Endodermal cell (in vitro differentiated cells): ENCODE results near the gene SH3TC1. TPM values are rescaled to one million over a fixed set of nuclear protein-coding genes. Genes with fewer than 3 reads are reported as not detected.

ENCODE experiments used
- DNase-seq: peaks from one replicate; pipeline ENCODE4 v3.0.0-alpha.2; 2017
- H3K27ac ChIP-seq: 2 replicates; pipeline ENCODE4 v1.5.1; 2013; ENCODE audit warnings: mild to moderate bottlenecking, low read depth, low read length, moderate library complexity
- H3K27me3 ChIP-seq: 2 replicates; pipeline ENCODE4 v1.6.1; 2013; ENCODE audit warnings: mild to moderate bottlenecking, low read length, moderate library complexity; ENCODE audit not compliant: insufficient read depth, control insufficient read depth, poor library complexity, severe bottlenecking
- H3K36me3 ChIP-seq: 2 replicates; pipeline ENCODE4 v1.7.0; 2013; ENCODE audit warnings: mild to moderate bottlenecking, low read length, moderate library complexity; ENCODE audit not compliant: control insufficient read depth, insufficient read depth
- H3K4me1 ChIP-seq: one replicate; pipeline ENCODE4 v1.7.0; 2013; ENCODE audit warnings: low read length; ENCODE audit not compliant: control insufficient read depth, insufficient read depth
- H3K4me3 ChIP-seq: 2 replicates; pipeline ENCODE4 v1.5.1; 2013; ENCODE audit warnings: mild to moderate bottlenecking, low read length, moderate library complexity
- H3K9ac ChIP-seq: 2 replicates; pipeline ENCODE4 v1.6.1; 2013; ENCODE audit warnings: mild to moderate bottlenecking, low read length, moderate library complexity; ENCODE audit not compliant: poor library complexity, severe bottlenecking; ENCODE audit errors: extremely low read depth
- H3K9me3 ChIP-seq: 2 replicates; pipeline ENCODE4 v1.6.1; 2013; ENCODE audit warnings: mild to moderate bottlenecking, low read length, moderate library complexity; ENCODE audit not compliant: control insufficient read depth
- H3K27ac Mint-ChIP-seq: 2 replicates; pipeline ENCODE4 v1.8.0; 2020; ENCODE audit warnings: mixed read lengths
- H3K27me3 Mint-ChIP-seq: 2 replicates; pipeline ENCODE4 v1.8.0; 2021; ENCODE audit warnings: mild to moderate bottlenecking, mixed read lengths; ENCODE audit not compliant: insufficient read depth
- H3K36me3 Mint-ChIP-seq: 2 replicates; pipeline ENCODE4 v1.8.0; 2020; ENCODE audit warnings: low read depth, mixed read lengths
- H3K4me1 Mint-ChIP-seq: 2 replicates; pipeline ENCODE4 v1.8.0; 2020; ENCODE audit warnings: mixed read lengths
- H3K4me3 Mint-ChIP-seq: 2 replicates; pipeline ENCODE4 v1.8.0; 2020; ENCODE audit warnings: mild to moderate bottlenecking, moderate library complexity, mixed read lengths
- H3K9me3 Mint-ChIP-seq: 2 replicates; pipeline ENCODE4 v1.8.0; 2020; ENCODE audit warnings: mild to moderate bottlenecking, mixed read lengths
- CTCF ChIP-seq: fragments of 200-600 bp; sonication (generic); conservative IDR thresholded peaks from 2 replicates; pipeline ENCODE4 v1.5.0; 2021; ENCODE audit warnings: antibody characterized with exemption, mild to moderate bottlenecking
- WGBS, 2 experiments: methylation state at CpG; one replicate each; pipeline versions ENCODE4 v1.1.5 to v1.1.7; 2013; ENCODE audit warnings: missing lambda C conversion rate in 2 of 2, mixed read lengths in 1 of 2; ENCODE audit not compliant: insufficient coverage in 1 of 2, insufficient read length in 1 of 2; 5-methylcytosine and 5-hydroxymethylcytosine counted together
- total RNA-seq, 2 donors: library from RNA; stranded (reverse); fragmentation: NEBNext Ultra II Directional in 1 of 2; extraction: Animal tissue kit (Norgen Biotek cat#: 25700) in 1 of 2; gene quantifications; 2 replicates in 1 of 2; 3 replicates in 1 of 2; pipeline ENCODE4 v1.2.1, GENCODE V29; 2021

Gene SH3TC1
- total RNA-seq, 2 donors from 2014 or later = 1.9 to 2.6 TPM

- Histone ChIP-seq H3K9ac (no peak overlapping the region), H3K4me1 (no peaks in the 10 kb centered on the region), H3K9me3 (no peaks in the 10 kb centered on the region), H3K27ac (no peak overlapping the region), H3K36me3 (no peaks in the 10 kb centered on the region), H3K4me3 (no peak overlapping the region), H3K27me3 (peaks cover 7% of the 10 kb centered on the region)
- 91 to 96% methylated on average over 9 to 15 of the region's 15 CpGs for WGBS, 2 experiments
- no peak overlapping the region for H3K27ac Mint-ChIP-seq
- peak; percentile 36 for DNase-seq
- no peaks in the 10 kb centered on the region for H3K9me3 Mint-ChIP-seq
- peaks cover 7% of the 10 kb centered on the region for H3K4me1 Mint-ChIP-seq
- no peaks in the 10 kb centered on the region for H3K36me3 Mint-ChIP-seq
- H3K4me3 Mint-ChIP-seq = no peak overlapping the region
- peaks cover 5% of the 10 kb centered on the region for H3K27me3 Mint-ChIP-seq
- TF ChIP-seq CTCF = no peak
These were observed 47.9 kb upstream of the SH3TC1 start for GRCh38 chr4:8151165-8151650.

GRCh38 chr4:8152090-8152864, 46.8 kb upstream of the SH3TC1 start:
- H3K36me3 ChIP-seq = no peaks in the 10 kb centered on the region
- H3K27ac ChIP-seq = no peak overlapping the region
- no peak overlapping the region for H3K9ac ChIP-seq
- DNase-seq = peak; percentile 43
- H3K27ac Mint-ChIP-seq = no peak overlapping the region
- H3K9me3 Mint-ChIP-seq = no peaks in the 10 kb centered on the region
- H3K4me3 Mint-ChIP-seq = no peak overlapping the region
- peaks cover 17% of the 10 kb centered on the region for H3K27me3 ChIP-seq
- no peaks in the 10 kb centered on the region for H3K4me1 ChIP-seq
- no peak for TF ChIP-seq CTCF
- H3K4me3 ChIP-seq = no peak overlapping the region
- no peaks in the 10 kb centered on the region for H3K36me3 Mint-ChIP-seq
- peaks cover 3% of the 10 kb centered on the region for H3K4me1 Mint-ChIP-seq
- no peaks in the 10 kb centered on the region for H3K9me3 ChIP-seq
- WGBS, 2 experiments = 93% methylated on average over 33 to 39 of the region's 39 CpGs
- H3K27me3 Mint-ChIP-seq = peaks cover 15% of the 10 kb centered on the region

- Histone ChIP-seq H3K27ac (no peak overlapping the region), H3K4me3 (no peak overlapping the region), H3K4me1 (no peaks in the 10 kb centered on the region), H3K9me3 (no peaks in the 10 kb centered on the region), H3K27me3 (peaks cover 23% of the 10 kb centered on the region), H3K36me3 (no peaks in the 10 kb centered on the region), H3K9ac (no peak overlapping the region)
- WGBS, 2 experiments = 70 to 77% methylated on average over 5 to 6 of the region's 6 CpGs
- H3K27ac Mint-ChIP-seq = no peak overlapping the region
- H3K27me3 Mint-ChIP-seq = peaks cover 21% of the 10 kb centered on the region
- no peaks in the 10 kb centered on the region for H3K4me1 Mint-ChIP-seq
- no peak overlapping the region for H3K4me3 Mint-ChIP-seq
- no peaks in the 10 kb centered on the region for H3K36me3 Mint-ChIP-seq
- peak; percentile 32 for DNase-seq
- no peaks in the 10 kb centered on the region for H3K9me3 Mint-ChIP-seq
- no peak for TF ChIP-seq CTCF
These were observed 46.2 kb upstream of the SH3TC1 start for GRCh38 chr4:8152865-8153257.
